Fibroblast of skin of right quadriceps (primary cell): Measurements from ENCODE around the gene MACROD1.

ENCODE experiments used
- DNase-seq: peaks from one replicate; pipeline ENCODE4 v3.0.0-alpha.2; 2013

Gene MACROD1

DNA sequence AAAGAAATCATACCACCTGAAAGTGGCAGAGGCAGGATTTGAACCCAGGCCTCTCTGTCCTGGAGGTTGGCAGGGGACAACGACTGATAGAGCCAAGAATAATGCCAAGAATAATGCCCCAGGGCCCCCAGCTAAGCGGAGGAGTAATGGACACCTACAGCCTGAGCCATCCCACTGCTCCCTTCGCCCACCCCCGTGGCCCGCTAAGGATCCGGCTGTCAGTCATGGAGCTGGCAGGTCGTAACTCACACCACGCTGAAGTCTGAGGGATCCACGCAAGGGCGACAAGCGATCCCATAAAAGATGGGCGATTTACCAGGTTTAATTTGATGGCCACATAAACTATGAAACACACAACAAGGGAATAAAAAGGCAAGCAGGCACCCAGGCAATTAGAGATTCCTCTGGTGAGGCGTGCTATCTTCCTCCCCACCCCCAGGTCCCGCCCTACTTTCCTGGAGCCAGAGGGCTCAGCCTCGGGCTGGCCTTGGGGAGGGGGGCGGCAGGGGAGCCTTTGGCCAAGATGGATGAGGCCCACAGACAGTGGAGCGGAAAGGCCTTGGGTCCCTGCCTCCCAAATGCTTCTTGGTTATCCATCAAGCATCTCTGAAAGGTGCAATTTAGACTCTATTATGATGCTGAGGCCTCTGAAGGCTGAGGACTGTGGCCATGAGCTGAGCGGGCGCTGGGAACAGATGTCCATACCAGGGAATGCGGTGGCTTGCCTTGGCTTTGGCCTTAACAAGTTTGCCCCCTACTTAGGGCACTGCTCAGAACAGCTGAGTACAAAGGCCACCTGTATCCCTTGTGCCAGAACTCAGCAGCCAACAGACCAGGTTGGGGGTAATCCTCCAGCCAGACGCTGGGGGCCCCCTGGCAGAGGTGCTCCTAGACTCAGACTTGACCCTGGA, 55.2 kb downstream of the MACROD1 start:
- no peak for DNase-seq

DNA sequence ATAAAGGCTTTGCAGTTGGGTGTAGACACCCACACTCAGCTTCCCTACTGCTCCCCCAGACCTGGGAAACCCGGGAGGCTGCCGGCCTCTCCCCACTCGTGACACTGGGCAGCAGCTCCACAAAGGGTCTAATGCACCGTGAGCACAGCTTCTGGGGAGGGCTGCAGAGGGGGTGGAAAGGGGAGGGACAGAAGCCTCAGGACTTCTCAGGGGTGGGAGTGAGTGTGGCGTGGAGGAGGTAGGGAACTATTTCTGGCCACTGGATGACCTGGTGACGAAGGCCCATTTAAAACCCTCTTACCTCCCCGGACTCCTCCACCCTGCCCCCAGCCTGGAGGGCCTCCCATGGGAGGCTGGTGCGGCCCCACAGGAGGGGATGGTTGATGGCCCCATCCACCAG, 56.6 kb downstream of the MACROD1 start:
- no peak for DNase-seq

DNA sequence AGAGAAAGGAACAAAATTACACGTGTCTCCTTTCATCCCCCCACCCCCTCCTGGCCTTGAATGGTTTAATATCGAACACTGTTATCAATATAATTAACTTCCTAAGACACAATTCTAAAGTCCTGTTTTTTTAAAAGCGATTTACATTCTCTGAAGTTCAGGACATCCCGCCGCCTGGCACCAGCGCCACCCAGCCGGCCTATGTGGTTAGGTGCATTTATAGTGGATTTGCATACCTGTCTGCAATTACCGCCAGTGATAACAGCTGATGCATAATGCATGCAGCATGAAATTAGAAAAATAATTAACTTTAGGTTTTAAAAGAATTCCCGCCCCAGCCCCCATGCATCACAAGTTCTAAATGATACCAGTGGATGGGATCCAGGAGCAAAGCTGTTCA, 58.6 kb downstream of the MACROD1 start:
- no peak for DNase-seq

DNA sequence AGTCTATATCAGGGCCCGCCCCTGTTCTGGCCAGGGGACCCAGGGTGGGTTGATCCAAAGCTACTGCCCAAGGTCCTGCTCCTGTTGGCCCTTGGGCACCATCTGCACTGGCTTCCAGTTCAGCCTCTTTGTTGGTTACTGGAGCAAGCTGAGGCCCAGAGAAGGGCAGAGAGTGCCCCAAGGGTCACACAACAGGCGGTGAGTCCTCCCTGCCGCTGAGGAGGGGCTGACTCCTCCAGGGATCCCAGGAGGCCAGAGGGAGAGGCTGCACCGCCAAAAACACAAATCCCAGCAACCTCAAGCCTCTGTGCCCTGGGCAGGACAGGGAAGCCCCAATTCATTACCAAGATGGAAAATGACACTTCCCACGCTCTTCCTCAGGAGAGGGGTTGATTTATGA, 61.3 kb downstream of the MACROD1 start:
- no peak for DNase-seq

DNA sequence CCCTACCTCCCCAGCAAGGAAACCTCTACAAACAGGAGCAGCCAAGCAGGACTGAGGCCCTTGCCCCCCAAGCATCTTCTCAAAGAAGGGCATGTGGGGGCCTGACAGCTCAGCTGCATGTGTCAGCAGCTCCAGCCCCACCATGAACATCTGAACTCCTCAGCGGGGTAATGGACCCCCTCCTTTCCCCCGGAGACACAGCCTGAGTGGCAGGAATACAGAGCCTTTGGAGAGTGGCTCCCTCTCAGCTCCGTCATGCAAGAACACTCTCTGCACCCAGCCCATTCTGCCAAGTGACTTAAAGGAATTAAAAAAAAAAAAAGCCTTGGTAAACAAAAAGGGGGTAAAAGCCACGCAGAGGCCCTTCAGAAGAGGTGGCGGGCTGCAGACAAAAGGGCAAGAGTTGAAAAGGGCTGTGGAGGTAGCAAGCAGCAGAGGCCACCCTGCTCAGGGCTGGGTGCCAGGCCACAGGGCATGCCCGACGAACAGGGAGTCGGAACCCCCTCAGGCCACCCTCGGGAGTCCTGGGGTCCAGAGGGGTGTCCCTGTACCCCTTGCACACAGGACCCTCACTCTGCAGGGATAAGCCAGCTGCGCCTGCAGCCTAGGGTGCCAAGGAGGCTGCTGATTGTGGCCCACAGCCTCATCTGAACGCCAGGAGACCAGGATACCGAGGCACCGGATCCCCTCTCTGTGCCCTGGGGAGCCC, 62.5 kb downstream of the MACROD1 start:
- DNase-seq, result peak; percentile 25

DNA sequence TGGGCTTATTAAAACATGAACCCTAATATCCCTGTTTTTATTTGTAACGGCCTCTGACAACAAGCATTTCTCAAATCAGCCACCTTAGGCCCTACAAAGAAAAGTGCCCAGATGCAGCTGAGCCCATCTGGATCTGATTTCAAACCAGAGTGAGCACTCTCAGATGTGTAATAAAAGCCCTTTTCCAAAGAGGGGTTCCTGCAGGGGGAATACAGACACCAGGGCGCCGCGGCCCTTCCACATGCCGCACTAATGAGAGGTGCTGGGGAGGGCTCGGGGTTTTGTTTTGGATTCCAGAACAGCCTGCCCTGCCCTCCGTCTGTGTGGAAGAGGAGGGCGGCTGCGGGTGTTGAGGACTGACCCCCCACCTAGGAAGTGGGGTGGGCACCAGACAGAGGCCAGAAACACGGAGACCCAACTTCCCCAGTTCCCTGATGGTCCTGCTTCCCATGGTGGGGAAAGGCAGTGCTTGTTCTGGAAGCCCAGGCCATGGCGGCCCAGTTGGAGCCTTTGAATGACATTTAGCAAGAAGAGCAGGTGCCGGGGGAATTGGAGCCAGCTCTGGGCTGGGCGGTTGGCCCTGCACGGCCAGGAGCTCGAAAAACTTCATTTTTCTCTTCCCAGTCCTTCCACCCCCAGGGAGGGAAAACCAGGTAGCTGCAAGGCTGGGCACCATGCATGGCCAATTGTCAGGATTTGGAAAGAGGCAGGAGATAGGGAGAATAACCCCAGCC, 63.7 kb downstream of the MACROD1 start:
- peak; percentile 76 for DNase-seq

DNA sequence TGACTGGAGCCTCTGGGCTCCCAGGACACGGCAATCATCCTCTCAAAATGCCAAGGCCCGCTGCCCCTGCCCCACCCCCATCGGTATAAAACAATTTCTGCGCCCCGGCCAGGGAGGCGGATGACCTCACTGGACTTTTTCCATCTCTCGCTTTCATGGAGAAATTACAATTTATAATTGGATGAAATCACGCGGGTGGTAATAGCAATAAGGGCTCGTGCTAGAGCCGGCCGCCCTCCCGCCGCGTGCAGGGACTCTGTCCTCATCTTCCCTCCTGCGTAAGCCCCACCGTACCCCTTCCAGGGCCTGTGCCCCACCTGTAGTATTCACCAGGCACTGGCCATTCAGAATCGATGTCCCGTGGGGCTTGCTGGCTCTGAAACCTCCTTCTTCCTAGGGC, 64.5 kb downstream of the MACROD1 start:
- DNase-seq, result no peak

DNA sequence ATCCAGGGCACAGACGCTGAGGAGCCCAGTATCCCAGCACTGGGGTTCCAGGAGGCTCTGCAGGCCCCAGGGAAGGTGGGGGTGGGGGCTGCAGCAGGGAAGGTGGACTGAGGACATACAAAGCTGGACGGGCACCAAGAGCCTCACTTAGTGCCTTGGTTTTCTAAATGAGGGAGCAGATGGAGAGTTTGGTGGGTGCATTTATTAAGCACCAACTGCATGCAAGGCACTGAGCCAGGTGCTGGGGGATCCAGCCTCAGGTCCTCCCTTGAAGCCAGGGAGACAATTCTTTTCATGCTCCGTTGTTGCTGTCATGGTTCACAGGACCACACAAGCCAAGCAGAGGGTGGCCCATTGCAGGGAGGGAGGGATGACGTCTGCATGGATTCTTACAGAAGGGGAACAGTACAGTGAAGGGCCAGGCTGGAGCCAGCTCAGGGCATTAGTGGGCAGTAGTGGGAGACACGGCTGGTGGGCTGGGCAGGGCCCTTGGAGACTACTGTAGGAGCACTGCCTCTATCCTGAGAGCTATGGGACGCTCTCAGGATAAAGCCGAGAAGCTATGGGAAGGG, 65.0 kb downstream of the MACROD1 start:
- DNase-seq, result no peak

DNA sequence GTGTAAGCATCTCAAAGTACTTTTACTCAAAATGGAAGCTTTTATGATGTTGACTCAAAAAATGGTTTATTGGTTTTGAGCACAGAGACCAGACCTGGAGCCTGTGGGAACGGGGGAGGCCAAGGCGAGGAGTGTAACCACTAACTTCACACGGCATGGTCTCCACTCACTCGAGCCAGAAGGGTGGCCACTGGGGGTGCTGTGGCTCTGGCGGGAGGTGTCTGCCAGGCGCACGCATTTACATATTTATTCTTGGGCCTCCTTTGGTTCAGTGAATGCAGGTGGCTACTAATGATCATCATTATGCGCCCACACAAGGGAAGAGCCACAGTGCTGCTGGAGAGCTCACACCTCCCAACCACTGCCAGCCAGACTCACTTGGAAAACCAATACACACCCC, 65.6 kb downstream of the MACROD1 start:
- no peak for DNase-seq

DNA sequence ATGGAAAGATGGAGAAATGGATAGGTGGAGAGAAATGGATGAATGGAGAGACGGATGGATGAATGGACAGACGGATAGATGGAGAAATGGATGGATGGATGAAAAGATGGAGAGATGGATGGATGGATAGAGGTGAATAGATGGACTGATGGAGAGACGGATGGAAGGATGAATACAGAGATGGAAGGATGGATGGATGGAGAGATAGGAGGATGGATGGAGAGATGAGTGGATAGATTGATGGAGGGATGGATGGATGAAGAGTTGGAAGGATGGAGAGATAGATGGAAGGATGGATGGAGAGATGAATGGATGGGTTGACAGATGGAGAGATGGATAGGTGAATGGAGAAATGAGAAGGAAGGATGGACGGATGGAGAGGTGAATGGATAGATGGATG, 66.5 kb downstream of the MACROD1 start:
- DNase-seq, result no peak

DNA sequence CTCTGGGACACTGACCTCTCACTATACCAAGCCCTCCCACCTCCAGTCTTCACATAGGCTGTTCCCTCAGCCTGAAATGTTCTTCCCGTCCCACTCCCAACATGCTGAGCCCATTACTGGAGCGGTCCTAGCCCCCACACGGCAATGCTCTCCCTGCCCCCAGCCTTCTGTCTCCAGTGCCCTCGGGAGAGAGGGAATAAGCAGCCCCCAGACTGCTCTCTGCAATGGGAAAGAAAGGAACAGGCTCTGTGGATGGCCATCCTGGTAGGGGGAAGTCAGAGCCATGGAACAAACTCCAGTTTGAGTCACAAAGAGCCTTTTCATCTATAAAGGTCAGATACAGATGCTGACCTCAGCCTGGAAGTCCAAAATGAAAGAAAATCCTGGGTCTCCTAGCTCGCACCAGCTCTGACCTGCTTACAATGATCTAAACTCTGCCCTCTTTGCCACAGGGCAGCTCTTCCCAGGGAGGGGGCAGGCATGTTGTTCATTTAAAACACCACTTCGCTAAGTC, 67.5 kb downstream of the MACROD1 start:
- DNase-seq, result no peak

DNA sequence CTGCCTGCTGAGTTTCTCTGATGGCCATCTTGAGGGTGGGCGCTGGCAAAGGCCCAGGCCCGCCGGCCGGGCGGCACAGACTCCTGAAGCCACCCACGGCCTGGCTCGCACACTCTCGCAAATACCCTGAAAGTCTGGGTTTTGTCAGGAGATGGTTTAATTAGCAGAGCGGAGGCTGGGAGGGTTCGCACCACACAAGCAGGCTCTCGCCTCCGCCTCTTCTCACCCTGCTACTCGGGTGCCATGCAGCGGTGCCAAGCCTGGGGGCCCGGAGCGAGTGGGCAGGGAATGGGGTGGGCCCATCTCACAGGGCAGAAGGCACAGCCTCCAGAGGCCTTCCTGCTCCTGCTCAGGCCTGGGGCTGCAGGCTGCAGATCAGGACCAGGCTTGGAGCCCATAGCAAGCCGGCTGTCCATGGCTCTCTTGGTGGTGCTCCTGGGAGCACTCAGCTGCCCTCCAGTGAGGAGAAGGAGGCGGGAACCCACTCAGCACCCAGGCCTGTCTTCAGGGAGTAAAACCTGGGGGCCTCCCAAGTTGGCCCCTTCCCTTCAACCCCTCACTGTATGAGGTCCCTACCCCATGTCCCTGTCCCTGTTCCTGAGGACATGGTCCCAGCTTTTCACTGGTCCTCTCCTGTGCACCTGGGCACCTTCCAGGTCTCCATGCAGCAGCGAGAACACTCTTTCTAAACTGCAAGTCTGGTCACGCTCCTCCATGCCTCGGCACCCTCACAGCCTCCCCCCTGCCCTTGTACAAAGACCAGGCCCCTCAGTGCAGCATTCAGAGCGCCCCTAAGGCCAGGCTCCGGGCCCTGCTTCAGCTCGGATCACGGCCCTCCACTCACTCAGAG, 68.2 kb downstream of the MACROD1 start:
- DNase-seq, result no peak

DNA sequence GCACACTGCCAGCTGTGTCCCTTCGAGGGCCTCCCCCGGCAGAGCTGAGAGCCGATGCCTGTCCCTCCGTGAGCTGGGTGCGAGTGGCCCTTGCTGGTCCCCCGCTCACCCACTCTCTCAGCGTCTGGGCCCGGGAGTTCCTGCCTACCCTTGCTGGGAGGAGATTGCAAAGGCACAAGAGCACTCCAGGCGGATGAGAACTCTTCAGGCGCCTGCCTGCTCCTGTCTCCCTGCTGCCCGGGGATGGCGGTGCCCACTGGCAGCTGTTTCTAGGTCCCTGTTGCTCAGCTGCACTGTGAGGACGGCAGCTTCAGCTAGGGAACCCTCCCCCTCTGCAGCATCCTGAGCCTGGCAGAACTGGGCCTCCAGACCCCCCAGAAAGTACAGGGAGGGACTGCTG, 69.1 kb downstream of the MACROD1 start:
- DNase-seq, result no peak

DNA sequence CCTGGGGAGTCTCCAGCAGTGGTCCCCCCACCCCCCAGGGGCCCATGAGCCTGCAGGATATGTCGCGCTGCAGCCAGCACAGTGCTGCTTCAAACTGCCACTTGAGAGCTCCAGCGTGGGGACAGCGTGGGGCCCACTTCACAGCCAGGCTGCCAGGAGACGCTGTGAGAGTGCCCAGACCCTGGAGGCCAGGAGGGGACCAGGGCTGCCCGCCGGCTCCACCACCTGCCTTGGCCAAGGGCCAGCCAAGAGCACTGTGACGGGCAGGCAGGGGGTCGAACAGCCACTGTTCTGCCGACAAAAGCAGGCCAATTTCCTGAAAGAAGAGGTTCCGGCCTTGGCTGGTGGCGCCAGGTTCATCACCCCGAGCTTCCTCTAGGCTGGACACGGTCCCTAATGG, 70.0 kb downstream of the MACROD1 start:
- no peak for DNase-seq

DNA sequence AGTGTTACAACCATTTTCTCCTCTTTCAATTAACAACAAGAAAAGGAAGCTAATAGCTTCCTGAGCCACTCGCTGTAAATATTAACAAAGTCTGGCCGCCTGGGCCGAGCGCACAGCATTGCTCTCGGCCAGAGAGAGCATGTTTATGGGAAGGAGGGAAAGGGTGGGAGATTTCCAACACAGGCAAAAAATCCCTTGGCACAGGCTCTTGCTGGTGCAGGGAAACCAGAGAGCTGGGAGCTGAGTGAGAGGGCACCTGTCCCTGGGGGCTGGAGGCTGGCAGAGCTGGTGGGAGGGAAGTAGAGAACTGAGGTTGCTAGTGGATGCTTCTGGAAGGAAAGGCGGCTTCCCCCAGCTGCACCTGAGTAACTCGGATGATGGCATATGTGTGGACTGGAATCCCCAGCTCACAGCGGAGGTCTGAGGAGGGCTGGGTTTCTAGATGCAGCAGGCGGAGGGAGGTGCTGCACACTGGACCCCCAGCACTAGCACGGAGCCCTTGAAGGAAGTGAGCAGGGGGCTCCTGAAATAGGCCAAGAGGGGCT, 70.6 kb downstream of the MACROD1 start:
- no peak for DNase-seq

DNA sequence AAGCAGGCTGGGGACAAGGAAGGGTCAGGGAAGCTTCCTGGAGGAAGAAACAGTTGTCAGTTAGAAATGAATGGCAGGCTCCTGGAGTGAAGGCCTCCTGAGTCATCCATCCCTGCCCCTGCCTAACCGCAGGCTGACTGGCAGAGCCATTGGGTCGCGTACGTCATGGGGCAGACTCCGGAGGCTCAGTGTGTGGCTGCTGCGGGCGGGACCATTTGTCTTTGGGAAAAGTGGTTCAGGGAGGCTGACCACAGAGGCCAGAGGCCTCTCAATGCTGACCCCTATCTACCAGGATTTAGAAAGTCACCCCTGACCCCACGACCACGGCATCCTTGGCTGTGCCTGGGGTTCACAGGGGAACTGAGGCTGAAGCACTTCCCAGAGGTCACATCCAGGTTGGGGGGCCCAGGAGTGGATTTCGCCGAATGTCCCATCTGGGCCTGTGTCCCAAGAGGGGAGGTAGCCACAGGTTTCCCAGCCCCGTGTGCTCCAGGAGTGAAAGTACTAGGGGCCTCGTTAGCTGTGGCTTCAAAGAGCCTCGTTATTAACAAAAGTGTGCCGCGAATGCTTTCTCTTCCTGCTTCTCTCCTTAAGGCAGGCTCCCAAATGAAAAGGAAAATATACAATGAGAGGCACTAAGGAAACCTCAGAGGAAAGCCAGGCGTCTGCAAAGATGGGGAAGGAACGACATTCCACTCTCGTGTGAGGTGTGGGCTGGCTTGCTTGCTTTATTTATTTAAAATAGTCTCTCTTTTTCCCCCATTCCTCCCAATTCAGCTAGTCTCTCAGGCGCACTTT, 71.3 kb downstream of the MACROD1 start:
- peak; percentile 68 for DNase-seq

DNA sequence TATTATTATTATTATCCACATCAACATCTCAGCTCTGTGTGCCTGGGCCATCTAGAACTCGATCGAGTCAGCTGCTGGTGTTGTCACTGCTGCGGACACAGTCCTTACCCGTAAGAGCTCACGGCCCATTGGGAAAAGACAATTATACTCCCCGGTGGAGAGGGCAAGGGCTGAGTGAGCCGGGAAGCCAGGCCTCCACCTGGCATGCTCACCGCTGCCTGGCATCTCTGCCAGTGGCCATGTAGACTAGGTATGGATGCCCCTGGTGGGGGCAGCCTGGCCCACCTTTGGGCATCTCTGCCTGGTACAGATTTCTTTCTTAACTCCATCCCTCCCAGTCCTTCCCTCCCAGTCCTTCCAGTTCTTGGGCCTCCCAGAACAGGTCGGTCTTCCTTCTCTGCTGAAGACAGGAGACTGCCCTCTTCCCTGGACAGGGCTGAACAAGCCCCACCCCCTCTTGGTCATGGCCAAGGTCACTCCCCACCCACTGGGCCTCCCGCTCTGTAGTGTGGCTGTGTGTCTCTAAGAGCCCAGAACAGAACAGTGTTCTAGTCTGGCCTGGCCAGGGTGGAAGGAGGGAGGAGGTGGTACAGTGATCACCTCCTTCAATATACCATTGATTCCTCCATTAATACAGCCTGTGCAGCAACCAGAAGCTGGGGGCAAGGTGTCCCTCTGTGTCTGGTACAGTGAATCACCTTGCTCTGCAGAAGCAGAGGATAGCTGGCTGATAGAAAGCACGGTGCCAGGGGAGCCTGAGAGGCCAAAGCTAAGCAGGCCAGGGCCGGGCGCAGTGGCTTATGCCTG, 72.5 kb downstream of the MACROD1 start:
- no peak for DNase-seq

DNA sequence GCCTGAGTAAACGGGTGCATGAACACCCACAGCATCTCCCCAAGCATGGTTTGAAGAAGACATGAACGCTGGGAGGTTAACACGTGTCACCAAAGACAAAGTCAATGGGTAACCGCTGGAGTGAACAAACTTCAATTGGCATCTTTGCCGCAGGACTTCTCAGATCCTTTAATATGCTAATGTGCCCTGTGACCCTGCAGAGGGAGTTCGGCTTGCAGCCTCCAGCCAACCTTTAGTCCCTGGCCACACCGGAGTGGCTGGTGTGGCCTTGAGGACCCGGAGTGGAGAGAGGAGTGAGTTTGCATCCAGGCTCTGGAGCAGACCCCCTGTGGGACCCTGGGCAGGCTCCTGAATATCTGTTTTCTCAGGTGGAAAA, 73.2 kb downstream of the MACROD1 start:
- no peak for DNase-seq

DNA sequence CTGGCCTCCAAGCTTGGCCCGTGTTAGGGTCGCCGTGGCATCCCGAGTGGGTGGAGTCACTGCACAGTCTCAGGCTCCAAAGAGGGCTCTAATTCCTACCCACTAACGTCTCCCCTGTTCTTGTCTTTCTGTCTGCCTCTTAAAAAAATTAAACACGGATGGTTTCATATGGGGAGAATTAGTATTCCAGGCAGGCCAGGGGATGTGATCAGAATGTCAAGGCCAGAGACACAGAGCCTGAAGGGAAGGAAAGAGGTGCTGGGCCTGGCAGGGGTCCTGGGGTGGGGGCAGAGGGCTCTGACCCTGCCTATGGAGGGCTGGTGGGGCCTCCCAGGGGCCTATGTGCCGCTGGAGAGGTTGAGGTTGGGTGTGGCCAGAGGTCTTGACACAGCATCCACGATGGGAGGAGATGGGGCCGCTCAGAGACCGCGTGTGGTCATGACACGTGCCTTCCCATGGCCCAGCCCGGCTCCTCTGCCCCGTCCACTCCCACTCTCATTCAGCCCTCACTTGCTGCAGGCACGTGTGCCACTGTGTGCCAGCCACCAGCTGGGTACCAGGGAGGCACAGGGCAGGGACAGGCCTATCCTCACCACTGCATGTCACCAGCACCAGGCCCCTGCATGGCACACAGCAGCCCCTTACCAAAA, 73.7 kb downstream of the MACROD1 start:
- no peak for DNase-seq
